ENCODE data around the gene OR52A1.
A peak's percentile ranks its signal among the peaks of the same experiment; 100 is the strongest.

Gene OR52A1

DNA sequence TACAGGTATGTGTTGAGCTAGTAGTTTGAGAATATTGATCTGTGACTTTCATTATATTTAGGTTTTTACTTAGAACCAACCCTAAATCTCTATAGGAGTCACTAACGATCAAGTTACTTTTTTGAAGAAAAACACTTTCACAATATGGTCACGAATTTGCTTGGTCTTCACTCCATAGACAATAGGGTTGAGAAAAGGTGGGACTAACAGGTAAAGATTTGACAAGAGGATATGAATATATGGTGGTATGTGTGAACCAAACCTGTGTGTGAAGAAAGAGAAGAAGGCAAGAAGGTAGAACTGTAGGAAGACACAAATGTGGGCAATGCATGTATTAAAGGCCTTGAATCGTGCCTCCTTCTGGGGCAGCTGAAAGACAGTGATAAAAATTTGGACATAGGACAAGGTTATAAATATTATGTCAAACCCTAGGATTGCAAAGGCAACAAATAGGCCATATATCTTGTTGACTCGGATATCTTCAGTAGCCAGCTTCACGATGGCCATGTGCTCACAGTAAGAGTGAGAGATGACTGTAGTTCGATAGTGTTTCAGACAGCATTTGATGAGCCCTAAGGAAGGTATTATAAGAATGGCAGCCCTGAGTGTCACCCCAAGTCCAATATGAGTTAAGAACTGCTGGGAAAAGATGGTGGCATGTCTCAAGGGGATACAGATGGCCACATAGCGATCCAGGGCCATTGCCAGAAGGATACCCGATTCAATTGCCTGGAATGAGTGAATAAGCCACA lies 22.8 kb downstream of the OR52A1 start:
- TF ChIP-seq, protein P1, sequence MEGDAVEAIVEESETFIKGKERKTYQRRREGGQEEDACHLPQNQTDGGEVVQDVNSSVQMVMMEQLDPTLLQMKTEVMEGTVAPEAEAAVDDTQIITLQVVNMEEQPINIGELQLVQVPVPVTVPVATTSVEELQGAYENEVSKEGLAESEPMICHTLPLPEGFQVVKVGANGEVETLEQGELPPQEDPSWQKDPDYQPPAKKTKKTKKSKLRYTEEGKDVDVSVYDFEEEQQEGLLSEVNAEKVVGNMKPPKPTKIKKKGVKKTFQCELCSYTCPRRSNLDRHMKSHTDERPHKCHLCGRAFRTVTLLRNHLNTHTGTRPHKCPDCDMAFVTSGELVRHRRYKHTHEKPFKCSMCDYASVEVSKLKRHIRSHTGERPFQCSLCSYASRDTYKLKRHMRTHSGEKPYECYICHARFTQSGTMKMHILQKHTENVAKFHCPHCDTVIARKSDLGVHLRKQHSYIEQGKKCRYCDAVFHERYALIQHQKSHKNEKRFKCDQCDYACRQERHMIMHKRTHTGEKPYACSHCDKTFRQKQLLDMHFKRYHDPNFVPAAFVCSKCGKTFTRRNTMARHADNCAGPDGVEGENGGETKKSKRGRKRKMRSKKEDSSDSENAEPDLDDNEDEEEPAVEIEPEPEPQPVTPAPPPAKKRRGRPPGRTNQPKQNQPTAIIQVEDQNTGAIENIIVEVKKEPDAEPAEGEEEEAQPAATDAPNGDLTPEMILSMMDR (IDR thresholded peaks at IDR 0.05; ENCODE audit: borderline replicate concordance, insufficient read depth, low read depth, low read length) = no peak
- H3K4me3 ChIP-seq (ENCODE audit: low read depth, low read length) = no peak overlapping the region

DNA sequence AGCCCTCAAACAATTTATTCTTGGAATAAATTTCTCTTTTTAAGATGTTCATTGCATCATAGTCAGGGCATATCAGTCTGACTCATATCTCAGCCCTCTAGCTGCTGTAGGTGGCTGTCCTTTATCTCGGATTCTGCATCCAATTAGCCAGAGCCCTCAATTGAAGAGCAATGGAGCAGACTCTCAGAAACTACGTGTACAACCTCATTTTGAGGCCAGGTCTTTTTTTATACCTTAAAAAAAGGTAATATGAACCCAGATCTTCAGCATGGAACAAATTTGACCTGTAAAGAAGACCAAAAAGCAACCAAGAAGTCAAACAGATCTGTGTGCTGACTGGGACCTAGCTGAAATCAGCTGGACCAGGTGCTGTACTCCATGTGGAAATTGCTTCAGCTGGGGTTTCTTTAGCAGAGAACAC lies 25.1 kb downstream of the OR52A1 start:
- TF ChIP-seq, protein P1 (IDR thresholded peaks at IDR 0.05; ENCODE audit: borderline replicate concordance, insufficient read depth, low read depth, low read length) = no peak

DNA sequence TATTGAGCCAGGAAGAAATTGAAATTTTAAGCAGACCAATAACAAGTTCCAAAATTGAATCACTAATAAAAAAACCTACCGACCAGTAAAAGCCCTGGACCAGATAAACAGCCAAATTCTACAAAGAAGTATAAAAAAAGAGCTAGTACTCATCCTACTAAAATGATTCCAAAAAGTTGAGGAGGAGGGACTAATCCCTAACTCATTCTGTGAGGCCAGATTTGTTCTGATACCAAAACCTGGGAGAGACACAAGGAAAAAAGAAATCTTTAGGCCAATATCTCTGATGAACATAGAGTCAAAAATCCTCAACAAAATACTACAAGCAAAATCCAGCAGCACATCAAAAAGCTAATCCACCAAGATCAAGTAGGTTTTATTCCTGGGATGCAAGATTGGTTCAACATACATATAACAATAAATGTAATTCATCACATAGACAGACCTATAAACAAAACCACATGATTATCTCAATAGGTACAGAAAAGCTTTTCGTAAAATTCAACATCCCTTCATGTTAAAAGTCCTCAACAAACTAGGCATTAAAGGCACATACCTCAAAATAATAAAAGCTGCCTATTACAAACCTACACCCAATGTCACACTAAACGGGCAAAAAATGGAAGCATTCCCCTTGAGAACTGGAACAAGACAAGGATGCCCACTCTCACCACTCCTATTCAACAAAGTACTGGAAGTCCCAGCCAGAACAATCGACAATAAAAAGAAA lies 29.5 kb downstream of the OR52A1 start:
- TF ChIP-seq, protein P1 (IDR thresholded peaks at IDR 0.05; ENCODE audit: borderline replicate concordance, insufficient read depth, low read depth, low read length) = no peak
- H3K4me3 ChIP-seq (ENCODE audit: low read depth, low read length) = no peak overlapping the region

More for the DNA sequence above, 25.1 kb downstream of the OR52A1 start:
- H3K4me3 ChIP-seq (ENCODE audit: low read depth, low read length) = no peak overlapping the region

DNA sequence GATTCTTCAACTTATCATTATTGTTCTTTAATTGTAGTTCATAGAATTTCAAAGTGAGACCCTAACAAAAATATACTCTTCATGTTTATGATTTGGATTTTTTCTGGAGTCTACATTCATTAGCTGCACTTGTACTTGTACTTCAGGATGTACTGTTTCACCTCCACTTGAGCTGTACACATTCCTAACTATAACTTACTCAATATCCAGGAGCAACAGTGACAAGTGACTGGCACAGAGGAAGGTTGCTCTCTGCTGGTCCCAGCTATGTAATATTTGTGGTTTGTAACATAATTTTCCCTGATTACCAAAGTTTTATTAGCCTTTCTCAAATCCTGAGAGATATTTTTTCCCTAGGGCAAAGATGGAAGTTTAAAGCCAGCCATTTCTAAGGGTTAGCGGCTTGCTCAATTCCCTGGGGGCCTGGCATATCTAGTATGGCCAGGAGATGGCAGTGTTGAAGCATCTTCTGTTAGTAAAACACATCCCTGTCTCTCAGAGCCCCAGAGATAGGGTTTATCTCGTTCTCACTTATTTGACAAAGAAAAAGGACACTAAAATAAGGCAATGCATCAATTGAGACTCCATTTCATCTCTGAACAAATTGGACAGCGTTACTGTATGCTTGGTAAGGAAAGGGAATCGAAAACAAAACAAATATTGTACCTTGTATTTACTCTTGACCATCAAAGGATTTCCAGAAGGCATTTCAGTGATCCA lies 30.6 kb downstream of the OR52A1 start:
- TF ChIP-seq, protein P1 (IDR thresholded peaks at IDR 0.05; ENCODE audit: borderline replicate concordance, insufficient read depth, low read depth, low read length) = peak; percentile 70

DNA sequence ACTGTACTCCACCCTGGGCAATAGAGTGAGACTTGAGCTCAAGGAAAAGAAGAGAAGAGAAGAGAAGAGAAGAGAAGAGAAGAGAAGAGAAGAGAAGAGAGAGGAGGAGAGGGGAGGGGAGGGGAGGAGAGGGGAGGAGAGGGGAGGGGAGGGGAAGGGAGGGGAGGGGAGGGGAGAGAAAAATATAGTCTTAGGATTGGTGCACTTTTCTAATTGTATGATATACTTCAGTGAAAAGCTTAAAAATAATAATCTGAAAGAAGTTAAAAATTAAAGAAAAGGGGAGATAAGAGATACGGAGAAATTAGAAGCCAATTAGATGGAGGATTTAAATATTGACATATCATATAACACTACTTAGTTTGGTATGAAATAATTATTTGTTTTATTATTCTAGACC lies 35.7 kb downstream of the OR52A1 start:
- no peak overlapping the region for H3K4me3 ChIP-seq (ENCODE audit: low read depth, low read length)
- TF ChIP-seq, protein P1 (IDR thresholded peaks at IDR 0.05; ENCODE audit: borderline replicate concordance, insufficient read depth, low read depth, low read length) = no peak

More for the DNA sequence above, 30.6 kb downstream of the OR52A1 start:
- H3K4me3 ChIP-seq (ENCODE audit: low read depth, low read length) = no peak overlapping the region

DNA sequence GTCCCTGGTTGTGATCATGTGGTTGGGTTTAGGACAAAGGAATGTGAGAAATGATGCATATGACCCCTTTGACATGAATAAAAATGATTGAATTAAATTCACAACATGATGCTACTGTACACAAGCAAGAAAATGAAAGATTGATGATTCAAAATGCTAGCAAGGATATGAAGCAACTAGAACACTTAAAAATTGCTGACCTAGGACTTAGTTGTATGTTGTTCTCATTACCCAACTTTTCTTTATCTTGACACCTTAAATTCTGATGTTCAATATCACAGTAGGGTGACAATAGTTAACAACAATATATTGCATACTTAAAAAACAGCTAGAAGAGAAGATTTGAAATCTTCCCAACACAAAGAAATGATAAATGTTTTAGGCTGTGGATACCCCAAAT lies 37.0 kb downstream of the OR52A1 start:
- TF ChIP-seq, protein P1 (IDR thresholded peaks at IDR 0.05; ENCODE audit: borderline replicate concordance, insufficient read depth, low read depth, low read length) = no peak
- no peak overlapping the region for H3K4me3 ChIP-seq (ENCODE audit: low read depth, low read length)

Measured in GM12875 (cell line).